Measurements from ENCODE around the gene NBEAL1. TPM values are rescaled to one million over a fixed set of nuclear protein-coding genes. Genes with fewer than 3 reads are reported as not detected.
"Not testable (repeated sequence)": the region's sequence is repeated elsewhere in the genome, so short reads cannot be mapped to it uniquely, and the experiment has no call there.

The NBEAL1 gene
- total RNA-seq: 10 to 100 TPM; 12.2 to 19.7 (median 12.9) TPM
- total RNA-seq (2013): 21.5 TPM

- Mint-ChIP-seq H3K9me3 (no peaks in the 10 kb centered on the region), H3K4me3 (peak within 1 kb of the TSS; percentile 98), H3K36me3 (no peaks in the 10 kb centered on the region), H3K4me1 (peaks cover 29 to 35% of the 10 kb centered on the region in 2 donors), H3K27me3 (ENCODE audit: low read depth in 2 of 2) (peaks cover 0 to 13% of the 10 kb centered on the region in 2 donors), H3K27ac (peak within 1 kb of the TSS; percentile 97 to 99)
- under 1% methylated on average over 59 of the region's 59 CpGs for WGBS (ENCODE audit: insufficient coverage)
- H3K27me3 ChIP-seq (ENCODE audit: control insufficient read depth, insufficient read depth, low read length): peaks cover 2% of the 10 kb centered on the region
- H3K4me3 ChIP-seq (ENCODE audit: low read length): peak within 1 kb of the TSS; percentile 84
- ATAC-seq: peak; percentile 91 to 96 (median 92)
- DNase-seq: peak; percentile 98 to 99
- no peaks in the 10 kb centered on the region for H3K36me3 ChIP-seq (ENCODE audit: control insufficient read depth, insufficient read depth, low read length)
- peak within 1 kb of the TSS; percentile 90 for H3K27ac ChIP-seq (ENCODE audit: low read length)
- peaks cover 13% of the 10 kb centered on the region for H3K4me1 ChIP-seq (ENCODE audit: control insufficient read depth, insufficient read depth, low read length)
- intact Hi-C loops (cut with micrococcal nuclease): loop anchor here (1.0 to 2.0 kb wide), 4 partner anchors 103 to 378 kb away; partner anchors contain the start of genes ICA1L and WDR12
- no peaks in the 10 kb centered on the region for H3K9me3 ChIP-seq (ENCODE audit: control insufficient read depth, insufficient read depth, low read length)
- no peak for TF ChIP-seq CTCF (IDR thresholded peaks at IDR 0.05)
Observed at GRCh38 chr2:203014456-203015199, at the start of gene NBEAL1. Gene NBEAL1, plus strand, starts transcription at chr2:203014875. Its CDS starts 1,510 bp downstream, at chr2:203016385.

DNA sequence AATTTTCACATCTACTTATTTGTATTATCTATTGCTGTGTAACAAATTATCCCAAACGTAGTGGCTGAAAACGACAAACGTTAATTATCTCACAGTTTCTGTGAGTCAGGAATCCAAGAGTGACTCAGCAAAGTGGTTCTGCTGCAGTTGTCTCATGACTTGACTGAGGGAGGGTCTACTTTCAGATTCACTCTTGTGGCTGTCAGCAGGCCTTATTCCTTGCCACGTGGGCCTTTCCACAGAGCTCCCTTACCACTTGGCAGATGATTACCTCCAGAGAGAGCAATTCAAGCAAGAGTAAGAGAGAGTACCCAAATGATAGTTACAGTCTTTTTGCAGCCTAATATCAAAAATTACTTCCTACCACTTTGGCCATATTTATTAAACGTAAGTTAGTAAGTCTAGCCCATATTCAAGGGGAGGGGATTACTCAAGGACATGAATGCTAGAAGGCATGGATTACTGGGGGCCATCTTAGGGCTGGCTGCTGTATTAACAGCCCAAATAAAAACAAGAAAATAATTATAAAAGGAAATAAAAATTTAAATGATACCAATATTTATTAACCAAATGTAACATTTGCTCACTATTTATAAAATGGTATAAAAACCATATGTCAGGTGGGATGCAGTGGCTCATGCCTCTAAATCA is 48.7 kb upstream of the NBEAL1 start:
- Histone ChIP-seq H3K36me3 (ENCODE audit: control insufficient read depth, insufficient read depth, low read length) (peaks cover 4% of the 10 kb centered on the region), H3K27ac (ENCODE audit: low read length) (no peak overlapping the region), H3K27me3 (ENCODE audit: control insufficient read depth, insufficient read depth, low read length) (no peaks in the 10 kb centered on the region), H3K4me1 (ENCODE audit: control insufficient read depth, insufficient read depth, low read length) (no peaks in the 10 kb centered on the region), H3K4me3 (ENCODE audit: low read length) (no peak overlapping the region), H3K9me3 (ENCODE audit: control insufficient read depth, insufficient read depth, low read length) (no peaks in the 10 kb centered on the region)
- Mint-ChIP-seq H3K27ac (no peak overlapping the region), H3K4me1 (no peaks in the 10 kb centered on the region), H3K36me3 (no peaks in the 10 kb centered on the region), H3K27me3 (ENCODE audit: low read depth in 2 of 2) (no peaks in the 10 kb centered on the region), H3K4me3 (no peak overlapping the region), H3K9me3 (no peaks in the 10 kb centered on the region)
- DNase-seq (no peak), ATAC-seq (peak in 1 of 3 donors; percentile 24)
- TF ChIP-seq CTCF (IDR thresholded peaks at IDR 0.05): no peak
- WGBS (ENCODE audit: insufficient coverage): 23% methylated on average over 4 of the region's 5 CpGs
- intact Hi-C loops (cut with micrococcal nuclease): no loop called here

DNA sequence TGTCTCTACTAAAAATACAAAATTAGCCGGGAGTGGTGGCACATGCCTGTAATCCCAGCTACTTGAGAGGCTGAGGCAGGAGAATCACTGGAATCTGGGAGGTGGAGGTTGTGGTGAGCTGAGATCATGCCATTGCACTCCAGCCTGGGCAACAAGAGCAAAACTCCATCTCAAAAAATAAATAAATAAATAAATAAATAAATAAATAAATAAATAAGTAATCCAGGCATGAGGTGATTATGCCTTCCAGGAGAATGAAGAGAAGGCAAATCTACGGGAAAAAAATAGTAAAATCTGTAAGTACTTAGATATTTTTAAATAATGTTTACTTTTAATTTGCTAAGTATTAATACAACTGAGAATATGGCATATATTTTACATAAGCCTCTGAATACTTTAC is 45.3 kb upstream of the NBEAL1 start:
- H3K4me1 ChIP-seq (ENCODE audit: control insufficient read depth, insufficient read depth, low read length); H3K4me1 Mint-ChIP-seq; DNase-seq; H3K9me3 Mint-ChIP-seq; H3K27me3 Mint-ChIP-seq (ENCODE audit: low read depth in 2 of 2); H3K4me3 ChIP-seq (ENCODE audit: low read length); intact Hi-C loops (cut with micrococcal nuclease); H3K27ac Mint-ChIP-seq; ATAC-seq; H3K36me3 Mint-ChIP-seq; H3K27me3 ChIP-seq (ENCODE audit: control insufficient read depth, insufficient read depth, low read length); H3K27ac ChIP-seq (ENCODE audit: low read length); H3K9me3 ChIP-seq (ENCODE audit: control insufficient read depth, insufficient read depth, low read length); H3K4me3 Mint-ChIP-seq: not testable (repeated sequence)
- H3K36me3 ChIP-seq (ENCODE audit: control insufficient read depth, insufficient read depth, low read length): peaks cover 11% of the 10 kb centered on the region
- WGBS (ENCODE audit: insufficient coverage): 100% methylated on average over 1 of the region's 2 CpGs

DNA sequence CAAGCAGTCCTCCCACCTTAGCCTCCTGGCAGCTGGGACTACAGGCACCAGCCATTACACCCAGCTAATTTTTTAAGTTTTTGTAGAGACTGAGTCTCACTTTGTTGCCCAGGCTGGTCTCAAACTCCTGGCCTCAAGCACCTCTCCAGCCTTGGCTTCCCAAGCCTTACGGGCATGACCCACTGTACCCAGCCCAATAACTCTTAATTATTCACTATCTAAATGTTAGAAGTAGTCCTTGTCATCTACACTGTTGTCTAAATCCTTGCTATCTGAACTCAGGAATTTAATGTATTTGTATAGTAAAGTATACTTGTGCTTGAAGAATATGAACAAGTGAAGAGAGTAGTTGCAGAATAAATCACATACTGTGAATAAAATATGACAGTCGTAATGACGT is 37.9 kb upstream of the NBEAL1 start:
- Histone ChIP-seq H3K9me3 (ENCODE audit: control insufficient read depth, insufficient read depth, low read length) (no peaks in the 10 kb centered on the region), H3K36me3 (ENCODE audit: control insufficient read depth, insufficient read depth, low read length) (peaks cover 11% of the 10 kb centered on the region), H3K27me3 (ENCODE audit: control insufficient read depth, insufficient read depth, low read length) (no peaks in the 10 kb centered on the region), H3K27ac (ENCODE audit: low read length) (no peak overlapping the region), H3K4me3 (ENCODE audit: low read length) (no peak overlapping the region), H3K4me1 (ENCODE audit: control insufficient read depth, insufficient read depth, low read length) (no peaks in the 10 kb centered on the region)
- H3K27me3 Mint-ChIP-seq (ENCODE audit: low read depth in 2 of 2): no peaks in the 10 kb centered on the region
- H3K27ac Mint-ChIP-seq: no peak overlapping the region
- no peak for DNase-seq
- H3K4me3 Mint-ChIP-seq: no peak overlapping the region
- H3K4me1 Mint-ChIP-seq: no peaks in the 10 kb centered on the region
- TF ChIP-seq CTCF (IDR thresholded peaks at IDR 0.05): no peak
- no CpG with 5 or more reads among the region's 3 CpGs for WGBS (ENCODE audit: insufficient coverage)
- H3K9me3 Mint-ChIP-seq: no peaks in the 10 kb centered on the region
- H3K36me3 Mint-ChIP-seq: no peaks in the 10 kb centered on the region
- ATAC-seq: no peak
- intact Hi-C loops (cut with micrococcal nuclease): no loop called here
